ENCODE measurements around the gene NFATC3. TPM values are rescaled to one million over a fixed set of nuclear protein-coding genes. Genes with fewer than 3 reads are reported as not detected.
"Not testable (repeated sequence)": the region's sequence is repeated elsewhere in the genome, so short reads cannot be mapped to it uniquely, and the experiment has no call there.

The NFATC3 gene
- total RNA-seq, 1 donor from 2014 or later, result 21.6 TPM

DNA sequence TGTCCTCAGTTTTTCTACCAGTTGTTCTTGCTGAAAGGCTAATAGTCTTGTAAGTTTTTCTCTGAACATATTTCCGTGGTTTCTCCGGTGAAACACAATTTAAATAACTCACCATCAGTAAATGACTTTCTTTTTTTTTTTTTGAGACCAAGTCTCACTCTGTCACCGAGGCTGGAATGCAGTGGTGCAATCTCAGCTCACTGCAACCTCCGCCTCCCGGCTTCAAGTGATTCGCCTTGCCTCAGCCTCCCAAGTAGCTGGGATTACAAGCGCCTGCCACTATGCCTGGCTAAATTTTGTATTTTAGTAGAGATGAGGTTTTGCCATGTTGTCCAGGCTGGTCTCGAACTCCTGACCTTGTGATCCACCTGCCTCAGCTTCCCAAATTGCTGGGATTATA, 29.8 kb downstream of the NFATC3 start:
- not testable (repeated sequence) for FAIRE-seq; DNase-seq (ENCODE audit: low spot score in 2 of 2)

- DNase-seq (ENCODE audit: low spot score in 2 of 2) (no peak), FAIRE-seq (no peak)
These were observed 30.7 kb downstream of the NFATC3 start for GRCh38 chr16:68115851-68116250.

DNA sequence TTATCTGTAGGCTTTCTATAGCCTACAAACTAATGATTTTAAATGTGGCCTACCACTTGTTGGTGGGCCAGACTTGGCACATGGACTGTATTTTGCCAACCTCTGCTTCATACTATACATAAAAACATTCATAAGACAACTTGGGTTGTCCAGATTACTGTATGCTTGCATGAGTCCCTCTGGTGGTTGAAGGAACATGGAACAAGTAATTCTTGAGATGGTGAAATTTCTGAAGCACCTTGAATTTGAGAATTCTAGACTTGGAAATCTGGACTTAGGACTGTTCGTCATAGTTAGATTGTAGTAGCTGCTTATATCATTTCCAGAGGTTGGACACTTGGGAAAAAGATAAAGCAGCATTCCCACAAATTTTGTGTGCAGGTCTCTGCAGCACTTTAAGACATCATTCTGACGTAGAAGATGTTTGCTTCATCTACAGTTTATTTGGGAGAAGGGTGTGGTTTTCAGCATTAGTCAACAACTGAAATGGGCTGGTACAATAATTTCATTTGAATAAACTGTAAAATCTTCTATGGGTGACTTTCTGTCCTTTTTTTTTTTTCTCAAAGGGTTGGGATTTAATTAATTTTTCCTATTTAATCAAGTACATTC, 31.2 kb downstream of the NFATC3 start:
- DNase-seq (ENCODE audit: low spot score in 2 of 2) (no peak), FAIRE-seq (no peak)

GRCh38 chr16:68117884-68118283, 32.7 kb downstream of the NFATC3 start:
- no peak for DNase-seq (ENCODE audit: low spot score in 2 of 2)
- no peak for FAIRE-seq

DNA sequence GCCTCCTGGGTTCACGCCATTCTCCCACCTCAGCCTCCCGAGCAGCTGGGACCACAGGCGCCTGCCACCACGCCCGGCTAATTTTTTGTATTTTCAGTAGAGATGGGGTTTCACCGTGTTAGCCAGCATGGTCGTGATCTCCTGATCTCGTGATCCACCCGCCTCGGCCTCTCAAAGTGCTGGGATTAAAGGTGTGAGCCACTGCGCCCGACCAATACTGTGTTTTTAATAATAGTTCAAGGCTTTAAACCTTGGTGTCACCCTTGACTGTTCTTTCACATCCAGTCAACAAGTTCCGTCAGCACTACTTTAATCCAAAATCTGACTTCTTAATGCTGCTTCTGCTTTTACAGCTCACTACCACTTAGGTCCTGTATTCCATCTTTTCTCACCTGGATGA, 33.8 kb downstream of the NFATC3 start:
- not testable (repeated sequence) for FAIRE-seq

DNA sequence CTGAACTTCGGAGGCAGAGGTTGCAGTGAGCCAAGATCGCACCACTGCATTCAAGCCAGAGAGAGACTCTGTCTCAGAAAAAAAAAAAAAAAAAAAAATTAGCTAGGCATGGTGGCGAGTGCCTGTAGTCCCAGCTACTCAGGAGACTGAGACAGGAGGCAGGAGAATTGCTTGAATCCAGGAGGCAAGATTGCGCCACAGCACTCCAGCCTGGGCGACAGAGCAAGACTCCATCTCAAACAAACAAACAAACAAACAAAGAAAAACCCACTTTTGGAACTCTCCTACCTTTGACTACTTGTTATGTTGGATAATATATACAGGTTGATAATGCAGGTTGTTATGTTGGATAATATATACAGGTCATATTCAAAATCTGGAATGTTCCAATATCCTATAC, 35.3 kb downstream of the NFATC3 start:
- not testable (repeated sequence) for DNase-seq (ENCODE audit: low spot score in 2 of 2); FAIRE-seq

More for the DNA sequence above, 33.8 kb downstream of the NFATC3 start:
- DNase-seq (ENCODE audit: low spot score in 2 of 2), result not testable (repeated sequence)

DNA sequence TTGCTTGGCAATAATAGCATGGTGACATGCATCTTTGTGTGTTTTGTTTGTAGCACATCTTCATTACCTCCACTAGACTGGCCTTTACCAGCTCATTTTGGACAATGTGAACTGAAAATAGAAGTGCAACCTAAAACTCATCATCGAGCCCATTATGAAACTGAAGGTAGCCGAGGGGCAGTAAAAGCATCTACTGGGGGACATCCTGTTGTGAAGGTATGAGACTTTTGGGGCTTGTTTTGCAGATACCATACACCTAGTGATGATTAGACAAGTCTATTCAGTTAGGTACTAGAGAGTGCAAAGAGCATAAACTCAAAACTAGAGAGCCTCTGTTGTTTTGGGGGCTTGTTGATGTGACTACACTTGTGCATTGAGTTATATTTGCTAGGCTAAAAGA, 41.2 kb downstream of the NFATC3 start:
- FAIRE-seq (no peak), DNase-seq (ENCODE audit: low spot score in 2 of 2) (no peak)

DNA sequence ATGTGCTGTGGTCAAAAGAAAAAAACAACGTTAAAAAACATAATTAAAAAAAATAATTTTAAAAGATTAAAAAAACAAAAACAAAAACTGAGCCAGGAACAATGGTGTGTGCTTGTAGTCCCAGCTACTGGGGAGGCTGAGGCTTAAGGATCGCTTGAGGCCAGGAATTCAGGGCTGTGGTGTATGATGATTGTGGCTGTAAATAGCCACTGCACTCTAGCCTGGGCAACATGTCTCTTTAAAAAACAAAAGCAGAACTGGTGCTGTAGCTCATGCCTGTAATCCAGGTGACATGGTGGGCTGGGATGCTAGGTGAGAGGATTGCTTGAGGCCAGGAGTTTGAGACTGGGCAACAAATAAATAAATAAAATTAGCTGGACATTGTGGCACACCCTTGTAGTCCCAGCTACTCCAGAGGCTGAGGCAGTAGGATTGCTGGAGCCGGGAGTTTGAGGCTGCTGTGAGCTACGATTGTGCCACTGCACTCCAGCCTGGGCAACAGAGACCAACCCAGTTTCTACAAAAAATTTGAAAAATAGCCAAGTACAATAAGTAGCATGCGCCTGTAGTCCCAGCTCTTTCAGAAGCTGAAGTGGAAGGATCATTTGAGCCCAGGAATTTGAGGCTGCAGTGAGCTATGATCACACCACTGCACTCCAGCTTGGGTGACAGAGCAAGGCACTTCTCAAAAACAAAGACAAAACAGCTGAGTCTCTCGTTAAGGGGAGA, 43.6 kb downstream of the NFATC3 start:
- no peak for FAIRE-seq
- no peak for DNase-seq (ENCODE audit: low spot score in 2 of 2)

- DNase-seq (ENCODE audit: low spot score in 2 of 2), result no peak
- no peak for FAIRE-seq
These were observed 45.4 kb downstream of the NFATC3 start for GRCh38 chr16:68130520-68130919.

DNA sequence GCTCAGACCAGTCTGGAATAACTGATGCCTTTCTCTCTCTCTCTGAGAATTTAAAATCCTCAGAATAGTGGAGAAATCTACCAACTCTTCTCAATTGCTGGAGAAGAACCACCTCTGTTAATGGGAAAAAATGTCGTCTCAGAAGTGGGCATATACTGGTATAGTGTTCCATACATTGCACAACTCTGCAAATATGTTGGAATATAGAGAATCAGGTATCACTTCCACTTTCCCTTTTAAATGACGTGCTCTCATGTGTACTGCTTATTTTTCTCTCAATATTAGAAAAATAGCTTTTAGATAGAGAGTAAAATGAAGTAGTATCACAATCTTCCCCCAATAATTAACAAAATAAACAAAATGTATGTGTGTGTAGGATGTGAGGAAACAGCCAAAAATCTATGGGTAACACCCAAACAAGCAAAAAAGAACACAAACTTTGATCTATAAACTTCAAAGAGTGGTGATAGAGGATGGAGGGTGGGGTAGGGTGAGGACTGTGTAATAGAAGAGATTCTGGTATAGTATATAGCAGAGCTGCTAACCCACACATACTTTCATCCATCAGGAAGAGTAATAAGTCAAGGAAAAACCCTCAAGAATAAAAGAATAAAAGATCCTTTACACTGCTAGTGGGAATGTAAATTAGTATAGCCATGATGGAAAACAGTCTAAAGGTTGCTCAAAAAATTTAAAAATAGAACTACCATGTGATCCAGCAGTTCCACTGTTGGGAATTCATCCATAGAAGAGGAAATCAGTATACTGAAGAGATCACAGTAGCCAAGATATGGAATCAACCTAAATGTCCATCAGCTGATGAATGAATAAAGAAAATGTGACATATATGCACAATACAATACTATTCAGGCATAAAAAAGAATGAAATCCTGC, 46.9 kb downstream of the NFATC3 start:
- no peak for DNase-seq (ENCODE audit: low spot score in 2 of 2)
- FAIRE-seq, result no peak

GRCh38 chr16:68133000-68133399, 47.8 kb downstream of the NFATC3 start:
- not testable (repeated sequence) for FAIRE-seq

GRCh38 chr16:68134644-68135043, 49.5 kb downstream of the NFATC3 start:
- FAIRE-seq (no peak), DNase-seq (ENCODE audit: low spot score in 2 of 2) (no peak)

More at GRCh38 chr16:68133000-68133399, 47.8 kb downstream of the NFATC3 start:
- DNase-seq (ENCODE audit: low spot score in 2 of 2), result not testable (repeated sequence)

DNA sequence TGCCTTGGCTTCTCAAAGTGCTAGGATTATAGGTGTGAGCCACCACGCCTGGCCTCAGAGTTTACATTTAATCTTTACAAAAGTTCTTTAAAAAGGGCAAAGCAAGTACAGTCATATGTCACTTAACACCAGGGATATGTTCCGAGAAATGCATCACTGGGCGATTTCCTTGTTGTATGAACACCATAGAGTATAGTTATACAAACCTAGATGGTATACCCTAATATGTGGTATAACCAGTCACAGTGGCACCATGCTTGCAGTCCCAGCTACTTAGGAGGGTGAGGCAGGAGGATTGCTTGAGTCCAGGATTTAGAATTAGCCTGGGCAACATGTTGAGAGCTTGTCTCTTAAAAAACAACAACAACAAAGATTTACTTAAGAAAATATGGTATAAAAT, 51.3 kb downstream of the NFATC3 start:
- DNase-seq (ENCODE audit: low spot score in 2 of 2) (no peak), FAIRE-seq (no peak)

DNA sequence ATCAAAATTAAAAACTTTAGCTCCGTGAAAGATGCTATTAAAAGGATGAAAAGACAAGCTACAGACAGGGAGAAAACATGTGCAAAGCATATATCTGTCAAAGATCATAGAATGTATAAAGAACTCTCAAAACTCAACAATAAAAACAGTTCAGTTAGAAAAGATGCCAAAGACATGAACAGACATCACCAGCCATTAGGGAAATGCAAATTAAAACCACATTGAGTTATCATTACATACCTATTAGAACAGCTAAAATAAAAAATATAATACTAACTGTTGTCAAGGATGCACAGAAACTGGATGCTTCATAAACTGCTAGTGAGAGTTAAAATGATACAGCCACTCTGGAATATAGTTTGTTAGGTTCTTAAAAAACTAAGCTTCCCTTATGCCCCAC, 58.8 kb downstream of the NFATC3 start:
- FAIRE-seq, result no peak
- DNase-seq (ENCODE audit: low spot score in 2 of 2), result no peak

GRCh38 chr16:68146585-68146984, 61.4 kb downstream of the NFATC3 start:
- DNase-seq (ENCODE audit: low spot score in 2 of 2) (no peak), FAIRE-seq (no peak)

DNA sequence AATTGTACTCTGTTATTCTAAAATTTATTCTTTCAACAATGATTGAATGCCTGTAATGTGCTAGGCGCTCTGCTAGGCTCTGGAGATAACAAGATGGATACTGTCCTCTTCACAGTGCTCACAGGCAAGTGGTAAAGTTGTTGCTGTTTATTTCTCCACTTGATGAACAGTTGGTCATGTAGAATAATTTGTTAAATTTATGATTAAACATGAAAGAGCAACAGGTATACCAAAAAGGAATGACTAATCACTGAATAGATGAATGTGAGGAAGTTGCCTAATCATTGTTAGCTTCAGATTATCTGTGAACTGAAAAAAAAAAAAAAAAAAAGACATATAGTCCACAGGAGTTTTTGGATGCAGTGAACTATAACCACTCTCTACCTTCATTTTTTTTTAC, 62.3 kb downstream of the NFATC3 start:
- FAIRE-seq, result no peak

GRCh38 chr16:68149596-68149995, 64.4 kb downstream of the NFATC3 start:
- no peak for FAIRE-seq
- no peak for DNase-seq (ENCODE audit: low spot score in 2 of 2)

More for the DNA sequence above, 62.3 kb downstream of the NFATC3 start:
- DNase-seq (ENCODE audit: low spot score in 2 of 2), result no peak

GRCh38 chr16:68155425-68155824, 70.3 kb downstream of the NFATC3 start:
- DNase-seq (ENCODE audit: low spot score in 2 of 2) (no peak), FAIRE-seq (no peak)

- FAIRE-seq, result no peak
- DNase-seq (ENCODE audit: low spot score in 2 of 2), result no peak
These were observed 77.2 kb downstream of the NFATC3 start for GRCh38 chr16:68162413-68162812.

DNA sequence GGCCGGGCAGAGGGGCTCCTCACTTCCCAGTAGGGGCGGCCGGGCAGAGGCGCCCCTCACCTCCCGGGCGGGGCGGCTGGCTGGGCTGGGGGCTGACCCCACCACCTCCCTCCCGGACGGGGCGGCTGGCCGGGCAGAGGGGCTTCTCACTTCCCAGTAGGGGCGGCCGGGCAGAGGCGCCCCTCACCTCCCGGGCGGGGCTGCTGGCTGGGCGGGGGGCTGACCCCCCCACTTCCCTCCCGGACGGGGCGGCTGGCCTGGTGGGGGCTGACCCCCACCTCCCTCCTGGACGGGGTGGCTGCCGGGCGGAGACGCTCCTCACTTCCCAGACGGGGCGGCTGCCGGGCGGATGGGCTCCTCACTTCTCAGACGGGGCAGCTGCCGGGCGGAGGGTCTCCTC, 78.1 kb downstream of the NFATC3 start:
- FAIRE-seq; DNase-seq (ENCODE audit: low spot score in 2 of 2): not testable (repeated sequence)

GRCh38 chr16:68166264-68166663, 81.1 kb downstream of the NFATC3 start:
- DNase-seq (ENCODE audit: low spot score in 2 of 2), result no peak
- FAIRE-seq, result no peak
